Cardiac muscle cell (in vitro differentiated cells and primary cell): ENCODE measurements around the gene BICD1. TPM values are rescaled to one million over a fixed set of nuclear protein-coding genes. Genes with fewer than 3 reads are reported as not detected.
A peak's percentile ranks its signal among the peaks of the same experiment; 100 is the strongest.
"Not testable (repeated sequence)": the region's sequence is repeated elsewhere in the genome, so short reads cannot be mapped to it uniquely, and the experiment has no call there.

Experiments
- DNase-seq, 2 donors: peaks; one replicate each; pipeline versions ENCODE4 v3.0.0 to v3.0.0-alpha.2; 2010 to 2017; ENCODE audit warnings: low read depth in 1 of 2, low spot score in 1 of 2
- H3K27ac ChIP-seq: fragments of 200-600 bp; sonication (generic); 2 replicates; pipeline ENCODE4 v1.5.1; 2016
- H3K27me3 ChIP-seq: fragments of 200-600 bp; sonication (generic); 2 replicates; pipeline ENCODE4 v1.6.0; 2016; ENCODE audit warnings: control low read depth
- H3K36me3 ChIP-seq: fragments of 200-600 bp; sonication (generic); 2 replicates; pipeline ENCODE4 v1.5.1; 2016; ENCODE audit warnings: control low read depth
- H3K4me1 ChIP-seq: fragments of 200-600 bp; sonication (generic); 2 replicates; pipeline ENCODE4 v1.8.1; 2017; ENCODE audit warnings: low read depth, mild to moderate bottlenecking, mixed run types
- H3K4me3 ChIP-seq: fragments of 200-600 bp; sonication (generic); 2 replicates; pipeline ENCODE4 v1.5.1; 2016; ENCODE audit warnings: mild to moderate bottlenecking
- H3K9me3 ChIP-seq: fragments of 200-600 bp; sonication (generic); 2 replicates; pipeline ENCODE4 v1.5.1; 2017; ENCODE audit warnings: low read depth, mild to moderate bottlenecking, control low read depth
- polyA plus RNA-seq: library from polyadenylated mRNA; unstranded; fragments of >200 nt; fragmentation: Nextera tagmentation; extraction: Ambion mirVana; gene quantifications from 2 replicates; pipeline ENCODE4 v1.2.1, GENCODE V29; 2016
- total RNA-seq: library from RNA; depleted of rRNA; stranded (reverse); fragments of >200 nt; gene quantifications from 2 replicates; pipeline ENCODE4 v1.2.3, GENCODE V29; 2016
- TF ChIP-seq, protein P1 (sequence below): IDR thresholded peaks from 2 replicates; pipeline ENCODE4 v1.5.1; 2012; ENCODE audit warnings: low read depth, mild to moderate bottlenecking, low read length

Gene BICD1
- total and polyA plus RNA-seq, 2 experiments from 2014 or later = 13.3 to 16.6 TPM

DNA sequence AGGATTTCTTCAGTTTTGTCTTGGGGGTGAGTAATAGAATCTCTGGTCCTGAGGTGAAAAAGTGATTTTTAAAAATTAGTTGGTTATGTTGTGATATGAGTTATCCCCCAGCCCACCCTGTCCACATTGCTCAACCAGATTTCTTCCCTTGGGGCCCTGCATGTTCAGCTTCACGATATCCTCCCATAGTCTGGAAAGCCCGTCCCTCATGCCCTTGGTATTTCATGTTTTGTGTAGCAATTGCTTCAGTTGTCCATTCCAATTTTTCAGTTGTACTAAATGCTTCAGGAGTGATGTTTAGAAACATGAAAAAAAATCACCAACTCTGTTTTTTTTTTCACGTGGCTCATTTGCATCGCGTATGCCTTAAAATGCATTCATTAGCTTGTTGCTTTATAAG lies 17.5 kb upstream of the BICD1 start:
- TF ChIP-seq, protein P1, sequence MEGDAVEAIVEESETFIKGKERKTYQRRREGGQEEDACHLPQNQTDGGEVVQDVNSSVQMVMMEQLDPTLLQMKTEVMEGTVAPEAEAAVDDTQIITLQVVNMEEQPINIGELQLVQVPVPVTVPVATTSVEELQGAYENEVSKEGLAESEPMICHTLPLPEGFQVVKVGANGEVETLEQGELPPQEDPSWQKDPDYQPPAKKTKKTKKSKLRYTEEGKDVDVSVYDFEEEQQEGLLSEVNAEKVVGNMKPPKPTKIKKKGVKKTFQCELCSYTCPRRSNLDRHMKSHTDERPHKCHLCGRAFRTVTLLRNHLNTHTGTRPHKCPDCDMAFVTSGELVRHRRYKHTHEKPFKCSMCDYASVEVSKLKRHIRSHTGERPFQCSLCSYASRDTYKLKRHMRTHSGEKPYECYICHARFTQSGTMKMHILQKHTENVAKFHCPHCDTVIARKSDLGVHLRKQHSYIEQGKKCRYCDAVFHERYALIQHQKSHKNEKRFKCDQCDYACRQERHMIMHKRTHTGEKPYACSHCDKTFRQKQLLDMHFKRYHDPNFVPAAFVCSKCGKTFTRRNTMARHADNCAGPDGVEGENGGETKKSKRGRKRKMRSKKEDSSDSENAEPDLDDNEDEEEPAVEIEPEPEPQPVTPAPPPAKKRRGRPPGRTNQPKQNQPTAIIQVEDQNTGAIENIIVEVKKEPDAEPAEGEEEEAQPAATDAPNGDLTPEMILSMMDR = no peak
- H3K4me1 ChIP-seq = peaks cover 8% of the 10 kb centered on the region
- no peak for DNase-seq
- H3K9me3 ChIP-seq = no peaks in the 10 kb centered on the region
- no peaks in the 10 kb centered on the region for H3K36me3 ChIP-seq
- H3K4me3 ChIP-seq = no peak overlapping the region
- no peaks in the 10 kb centered on the region for H3K27me3 ChIP-seq
- H3K27ac ChIP-seq = no peak overlapping the region

DNA sequence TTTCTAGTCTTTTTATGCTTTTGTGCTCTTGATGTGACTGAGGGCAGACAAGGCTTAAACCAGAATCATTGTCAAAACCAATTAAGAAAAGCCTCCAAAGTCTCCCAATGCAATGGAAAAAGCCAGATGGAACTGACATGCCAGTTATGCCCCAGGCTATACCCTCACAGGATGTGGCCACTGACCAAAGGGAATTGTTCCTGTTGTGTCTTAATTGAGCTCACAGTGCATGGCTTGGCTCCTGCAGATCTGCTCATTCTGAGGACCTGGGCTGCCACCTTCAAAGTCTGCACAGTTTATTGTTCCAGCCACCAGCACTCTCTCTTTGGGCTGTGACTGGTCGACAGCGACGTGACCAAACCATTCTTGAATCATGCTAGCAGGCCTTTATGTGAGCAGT lies 17.1 kb upstream of the BICD1 start:
- no peak overlapping the region for H3K4me3 ChIP-seq
- H3K36me3 ChIP-seq = no peaks in the 10 kb centered on the region
- peak overlapping the region; percentile 27 for H3K27ac ChIP-seq
- H3K27me3 ChIP-seq = no peaks in the 10 kb centered on the region
- peaks cover 8% of the 10 kb centered on the region for H3K4me1 ChIP-seq
- H3K9me3 ChIP-seq = no peaks in the 10 kb centered on the region
- TF ChIP-seq, protein P1 = no peak
- DNase-seq = no peak

DNA sequence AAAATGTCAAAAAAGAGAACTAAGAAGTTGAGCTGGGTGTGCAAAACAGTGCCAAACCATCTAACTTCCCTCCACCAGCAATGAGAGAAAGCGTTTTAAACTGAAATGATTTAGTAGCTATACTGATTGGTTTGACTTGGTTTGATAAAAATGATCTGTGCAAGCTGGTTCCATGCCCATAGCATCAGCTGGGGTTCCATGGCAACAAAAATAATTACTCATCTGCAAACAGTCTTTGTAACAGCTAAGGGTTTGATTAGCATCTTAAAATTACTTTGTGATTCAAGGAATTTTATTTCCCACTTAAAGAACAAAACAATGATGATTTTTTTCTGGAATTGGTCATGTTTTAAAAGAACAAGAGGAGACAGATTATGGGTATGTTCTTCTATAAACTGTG lies 15.0 kb upstream of the BICD1 start:
- Histone ChIP-seq H3K27me3 (no peaks in the 10 kb centered on the region), H3K9me3 (no peaks in the 10 kb centered on the region), H3K4me1 (peaks cover 8% of the 10 kb centered on the region), H3K27ac (no peak overlapping the region), H3K36me3 (no peaks in the 10 kb centered on the region), H3K4me3 (no peak overlapping the region)
- DNase-seq = no peak
- TF ChIP-seq, protein P1 = no peak

DNA sequence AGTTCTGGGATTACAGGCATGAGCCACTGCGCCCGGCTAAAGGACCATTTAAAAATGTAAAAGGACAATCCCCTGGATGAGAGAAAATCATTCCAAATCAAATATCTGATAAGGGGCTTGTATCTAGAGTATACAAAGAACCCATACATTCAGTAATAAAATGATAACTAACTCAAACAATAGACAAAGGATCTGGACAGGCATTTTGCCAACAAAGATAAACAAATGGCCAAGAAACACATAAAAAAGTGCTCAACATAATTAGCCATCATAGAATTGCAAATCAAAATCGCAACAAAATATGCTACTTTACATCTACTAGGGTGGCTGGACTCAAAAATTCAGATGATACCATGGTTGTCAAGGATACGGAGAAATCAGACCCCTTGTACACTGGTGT lies 8.5 kb upstream of the BICD1 start:
- no peaks in the 10 kb centered on the region for H3K9me3 ChIP-seq
- no peak overlapping the region for H3K4me3 ChIP-seq
- H3K4me1 ChIP-seq = peaks cover 5% of the 10 kb centered on the region
- H3K27ac ChIP-seq = no peak overlapping the region
- H3K27me3 ChIP-seq = no peaks in the 10 kb centered on the region
- DNase-seq = no peak
- H3K36me3 ChIP-seq = no peaks in the 10 kb centered on the region
- TF ChIP-seq, protein P1 = no peak

DNA sequence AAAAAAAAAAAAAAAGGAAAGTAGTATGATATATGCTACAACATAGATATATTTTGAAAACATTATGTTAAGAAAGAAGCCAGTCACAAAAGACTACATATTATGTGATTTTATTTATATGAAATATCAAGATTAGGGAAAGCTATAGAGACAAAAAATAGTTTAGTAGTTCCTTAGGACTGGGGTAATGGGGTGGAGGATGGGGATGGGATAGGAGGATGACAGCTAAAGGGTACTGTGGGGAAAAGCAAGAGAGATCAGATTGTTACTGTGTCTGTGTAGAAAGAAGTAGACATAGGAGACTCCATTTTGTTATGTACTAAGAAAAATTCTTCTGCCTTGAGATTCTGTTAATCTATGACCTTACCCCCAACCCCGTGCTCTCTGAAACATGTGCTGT lies 7.4 kb upstream of the BICD1 start:
- not testable (repeated sequence) for DNase-seq, H3K27ac ChIP-seq, H3K4me1 ChIP-seq, H3K9me3 ChIP-seq, H3K4me3 ChIP-seq, H3K27me3 ChIP-seq, H3K36me3 ChIP-seq

DNA sequence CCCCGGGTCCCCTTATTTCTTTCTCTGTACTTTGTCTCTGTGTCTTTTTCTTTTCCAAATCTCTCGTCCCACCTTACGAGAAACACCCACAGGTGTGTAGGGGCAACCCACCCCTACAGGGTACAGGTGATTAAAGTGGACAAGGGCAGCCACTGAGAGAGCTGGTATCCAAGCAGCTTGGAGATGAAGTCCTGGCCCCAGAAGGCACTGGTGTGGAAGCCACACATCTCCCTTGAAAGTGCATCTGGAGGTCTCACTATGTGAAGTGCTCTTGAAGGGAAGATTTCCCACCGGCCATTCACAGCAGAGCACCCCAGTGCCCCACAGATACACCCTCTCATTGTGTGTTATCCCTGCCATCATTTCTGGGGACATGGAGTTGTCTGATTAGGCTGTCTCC lies 6.3 kb upstream of the BICD1 start:
- Histone ChIP-seq H3K27me3 (no peaks in the 10 kb centered on the region), H3K4me3 (no peak overlapping the region), H3K27ac (no peak overlapping the region), H3K4me1 (no peaks in the 10 kb centered on the region), H3K9me3 (no peaks in the 10 kb centered on the region), H3K36me3 (no peaks in the 10 kb centered on the region)
- TF ChIP-seq, protein P1 = no peak
- no peak for DNase-seq
